Vagina (tissue), 2 donors: ENCODE data around the gene DSCAML1. TPM values are rescaled to one million over a fixed set of nuclear protein-coding genes. Genes with fewer than 3 reads are reported as not detected.

Experiments used
- DNase-seq, 2 donors: peaks; one replicate each; pipeline ENCODE4 v3.0.0-alpha.2; 2017; ENCODE audit errors: extremely low spot score in 2 of 2
- H3K27ac ChIP-seq: fragments of 200-600 bp; sonication (generic); one replicate; pipeline ENCODE4 v1.5.1; 2019
- H3K27me3 ChIP-seq: fragments of 200-600 bp; sonication (generic); one replicate; pipeline ENCODE4 v1.5.1; 2019
- H3K36me3 ChIP-seq, 2 donors: fragments of 200-600 bp; sonication (generic); one replicate each; pipeline ENCODE4 v1.5.1; 2017 to 2019
- H3K4me1 ChIP-seq: fragments of 200-600 bp; sonication (generic); one replicate; pipeline ENCODE4 v1.5.1; 2019
- H3K4me3 ChIP-seq, 2 donors: fragments of 200-600 bp; sonication (generic); 1 replicate in 1 of 2; 2 replicates in 1 of 2; pipeline ENCODE4 v1.5.1; 2016 to 2019
- H3K9me3 ChIP-seq: fragments of 200-600 bp; sonication (generic); one replicate; pipeline ENCODE4 v1.5.1; 2019
- POLR2A ChIP-seq, 2 donors: fragments of 450-650 bp; IDR thresholded peaks; one replicate each; pipeline ENCODE4 v1.6.1; 2017; ENCODE audit warnings: antibody characterized with exemption in 2 of 2, mild to moderate bottlenecking in 2 of 2, moderate library complexity in 2 of 2
- POLR2AphosphoS5 ChIP-seq, 2 donors: sonication (generic); formaldehyde crosslinking; IDR thresholded peaks; one replicate each; pipeline ENCODE4 v1.9.0; 2017; ENCODE audit warnings: antibody characterized with exemption in 2 of 2, mild to moderate bottlenecking in 2 of 2, low read depth in 1 of 2; ENCODE audit not compliant: insufficient read depth in 1 of 2
- intact Hi-C: fragments of 100-400 bp; cut with DNase I; formaldehyde crosslinking; loops from one replicate; pipeline ENCODE4 v1.15.1; 2023
- total RNA-seq: library from RNA; depleted of rRNA; stranded (reverse); fragments of >200 nt; gene quantifications from one replicate; pipeline ENCODE4 v1.2.3, GENCODE V29; 2016
- TF ChIP-seq, protein P1 (sequence below), 3 experiments: fragments of 450-650 bp in 2 of 3; fragments of 200-600 bp in 1 of 3; sonication (generic) in 1 of 3; IDR thresholded peaks; one replicate each; pipeline ENCODE4 v1.5.1; 2017 to 2019; ENCODE audit warnings: antibody characterized with exemption in 3 of 3, mild to moderate bottlenecking in 2 of 3, moderate library complexity in 2 of 3

The DSCAML1 gene
- total RNA-seq, 1 donor from 2014 or later = 0.25 TPM

DNA sequence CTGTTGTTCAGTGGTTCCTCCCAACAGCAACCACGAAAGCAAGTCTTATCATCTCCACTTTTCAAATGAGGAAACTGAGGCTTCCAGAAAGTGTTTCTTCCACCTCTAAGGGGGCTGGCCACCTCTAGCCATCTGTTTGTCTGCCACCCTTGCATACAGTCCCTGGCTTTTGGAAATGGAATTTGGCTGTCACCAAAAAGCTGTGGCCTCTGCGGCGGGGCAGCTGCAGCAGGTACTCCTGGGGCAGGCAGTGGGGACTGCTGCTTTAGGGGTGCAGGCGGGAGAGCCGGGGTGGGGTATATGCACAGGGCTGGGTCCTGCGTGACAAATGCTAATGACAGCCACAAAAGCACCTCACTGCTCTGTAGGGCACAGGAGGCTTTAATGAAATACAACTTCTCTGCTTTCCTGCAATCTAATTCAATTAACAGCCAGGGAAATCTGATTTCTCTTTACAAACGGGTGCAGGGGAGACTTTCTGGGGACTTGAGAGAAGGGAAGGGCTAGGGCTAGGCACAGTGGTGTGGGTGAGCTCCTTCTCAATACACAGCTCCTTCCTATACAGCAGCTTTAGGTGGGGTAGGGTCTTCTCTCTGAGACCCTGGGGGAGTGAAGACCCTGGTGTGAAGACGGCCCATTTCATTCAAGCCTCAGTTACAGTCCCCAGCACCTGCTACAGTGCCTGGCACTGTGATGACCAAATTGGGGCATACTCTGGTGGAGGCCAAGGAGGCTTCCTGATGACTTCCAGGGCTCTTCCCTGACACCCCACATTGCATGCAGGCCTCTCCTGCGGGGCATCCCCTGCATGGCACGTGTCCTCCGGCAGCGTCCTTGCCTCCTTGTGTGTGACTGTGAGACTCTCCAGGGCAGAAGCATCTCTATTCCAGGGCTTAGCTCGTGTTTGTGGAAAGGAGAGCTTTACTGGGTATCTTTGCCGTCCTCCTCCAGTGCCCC is 307.7 kb downstream of the DSCAML1 start:
- no peak overlapping the region for H3K27ac ChIP-seq
- no peak for DNase-seq
- H3K36me3 ChIP-seq = no peaks in the 10 kb centered on the region
- H3K4me1 ChIP-seq = no peaks in the 10 kb centered on the region
- no peaks in the 10 kb centered on the region for H3K9me3 ChIP-seq
- TF ChIP-seq, protein P1, sequence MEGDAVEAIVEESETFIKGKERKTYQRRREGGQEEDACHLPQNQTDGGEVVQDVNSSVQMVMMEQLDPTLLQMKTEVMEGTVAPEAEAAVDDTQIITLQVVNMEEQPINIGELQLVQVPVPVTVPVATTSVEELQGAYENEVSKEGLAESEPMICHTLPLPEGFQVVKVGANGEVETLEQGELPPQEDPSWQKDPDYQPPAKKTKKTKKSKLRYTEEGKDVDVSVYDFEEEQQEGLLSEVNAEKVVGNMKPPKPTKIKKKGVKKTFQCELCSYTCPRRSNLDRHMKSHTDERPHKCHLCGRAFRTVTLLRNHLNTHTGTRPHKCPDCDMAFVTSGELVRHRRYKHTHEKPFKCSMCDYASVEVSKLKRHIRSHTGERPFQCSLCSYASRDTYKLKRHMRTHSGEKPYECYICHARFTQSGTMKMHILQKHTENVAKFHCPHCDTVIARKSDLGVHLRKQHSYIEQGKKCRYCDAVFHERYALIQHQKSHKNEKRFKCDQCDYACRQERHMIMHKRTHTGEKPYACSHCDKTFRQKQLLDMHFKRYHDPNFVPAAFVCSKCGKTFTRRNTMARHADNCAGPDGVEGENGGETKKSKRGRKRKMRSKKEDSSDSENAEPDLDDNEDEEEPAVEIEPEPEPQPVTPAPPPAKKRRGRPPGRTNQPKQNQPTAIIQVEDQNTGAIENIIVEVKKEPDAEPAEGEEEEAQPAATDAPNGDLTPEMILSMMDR (IDR thresholded peaks at IDR 0.05) = no peak
- TF ChIP-seq POLR2A (IDR thresholded peaks at IDR 0.05) (no peak), POLR2AphosphoS5 (IDR thresholded peaks at IDR 0.05; ENCODE audit: insufficient read depth in 1 of 2, low read depth in 1 of 2) (no peak)
- no peaks in the 10 kb centered on the region for H3K27me3 ChIP-seq
- no peak overlapping the region for H3K4me3 ChIP-seq
- intact Hi-C loops = no loop called here

DNA sequence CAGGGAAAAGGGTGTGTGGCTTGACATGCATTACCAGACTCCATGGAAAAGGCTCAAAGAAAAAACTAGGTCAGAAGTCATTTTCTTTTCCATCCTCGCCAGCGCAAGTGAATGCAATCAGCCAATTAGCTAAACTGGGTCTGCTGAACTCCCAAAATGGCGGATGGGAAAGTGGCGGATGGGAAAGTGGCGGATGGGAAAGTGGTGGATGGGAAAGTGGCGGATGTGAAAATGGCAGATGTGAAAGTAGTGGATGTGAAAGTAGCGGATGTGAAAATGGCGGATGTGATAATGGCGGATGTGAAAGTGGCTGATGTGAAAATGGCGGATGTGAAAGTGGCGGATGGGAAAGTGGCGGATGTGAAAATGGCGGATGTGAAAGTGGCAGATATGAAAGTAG is 311.0 kb downstream of the DSCAML1 start:
- intact Hi-C loops = no loop called here
- Histone ChIP-seq H3K9me3 (no peaks in the 10 kb centered on the region), H3K36me3 (no peaks in the 10 kb centered on the region), H3K4me3 (no peak overlapping the region), H3K27ac (no peak overlapping the region), H3K4me1 (no peaks in the 10 kb centered on the region), H3K27me3 (no peaks in the 10 kb centered on the region)
- TF ChIP-seq POLR2AphosphoS5 (IDR thresholded peaks at IDR 0.05; ENCODE audit: insufficient read depth in 1 of 2, low read depth in 1 of 2) (no peak), POLR2A (IDR thresholded peaks at IDR 0.05) (no peak)
- TF ChIP-seq, protein P1 (IDR thresholded peaks at IDR 0.05) = no peak
- no peak for DNase-seq

DNA sequence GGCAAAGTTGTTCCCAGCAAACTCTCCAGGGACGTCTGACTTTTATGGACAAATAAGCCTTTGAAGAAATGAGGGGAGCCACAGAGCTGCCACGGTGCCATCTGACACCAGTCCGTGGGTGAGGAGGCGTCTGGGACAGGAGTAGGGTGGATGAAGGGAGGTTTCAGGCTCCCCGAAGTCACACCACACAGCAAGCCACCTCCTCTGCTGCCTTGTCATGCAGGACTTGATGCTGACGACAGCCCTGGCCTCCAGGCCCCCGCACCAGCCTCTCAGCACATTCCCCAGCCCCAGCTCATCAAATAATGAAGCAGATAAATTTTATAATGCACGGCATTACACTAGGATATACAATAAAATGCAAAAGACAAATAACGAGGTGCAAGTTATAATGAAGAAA is 312.9 kb downstream of the DSCAML1 start:
- H3K27ac ChIP-seq = no peak overlapping the region
- no peak overlapping the region for H3K4me3 ChIP-seq
- TF ChIP-seq POLR2A (IDR thresholded peaks at IDR 0.05) = no peak
- no peak for TF ChIP-seq POLR2AphosphoS5 (IDR thresholded peaks at IDR 0.05; ENCODE audit: insufficient read depth in 1 of 2, low read depth in 1 of 2)
- TF ChIP-seq, protein P1 (IDR thresholded peaks at IDR 0.05) = no peak
- H3K27me3 ChIP-seq = no peaks in the 10 kb centered on the region
- H3K4me1 ChIP-seq = no peaks in the 10 kb centered on the region
- intact Hi-C loops = no loop called here
- H3K9me3 ChIP-seq = no peaks in the 10 kb centered on the region
- no peak for DNase-seq
- H3K36me3 ChIP-seq = no peaks in the 10 kb centered on the region

DNA sequence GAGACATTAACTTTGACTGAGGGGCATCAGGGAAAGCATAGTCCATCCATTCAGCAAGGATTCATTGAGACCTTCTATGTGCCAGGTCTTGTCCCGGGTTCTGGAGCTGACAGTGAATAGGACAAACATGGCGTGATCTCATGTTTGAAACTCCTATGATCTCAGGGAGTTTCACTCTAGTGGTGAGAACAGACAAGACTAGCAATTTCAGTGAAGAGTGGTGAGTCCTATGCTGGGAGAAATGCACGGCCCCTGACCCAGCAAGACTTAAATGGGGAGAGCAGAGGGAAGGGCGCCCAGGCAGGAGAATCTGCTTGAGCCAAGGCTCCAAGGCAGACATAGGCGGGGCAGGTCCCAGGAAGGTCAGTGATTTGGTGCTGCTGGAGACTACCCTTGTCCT is 313.6 kb downstream of the DSCAML1 start:
- Histone ChIP-seq H3K9me3 (no peaks in the 10 kb centered on the region), H3K4me3 (no peak overlapping the region), H3K27me3 (no peaks in the 10 kb centered on the region), H3K27ac (no peak overlapping the region), H3K4me1 (no peaks in the 10 kb centered on the region), H3K36me3 (no peaks in the 10 kb centered on the region)
- TF ChIP-seq, protein P1 (IDR thresholded peaks at IDR 0.05) = no peak
- TF ChIP-seq POLR2A (IDR thresholded peaks at IDR 0.05) (no peak), POLR2AphosphoS5 (IDR thresholded peaks at IDR 0.05; ENCODE audit: insufficient read depth in 1 of 2, low read depth in 1 of 2) (no peak)
- no peak for DNase-seq
- intact Hi-C loops = no loop called here

DNA sequence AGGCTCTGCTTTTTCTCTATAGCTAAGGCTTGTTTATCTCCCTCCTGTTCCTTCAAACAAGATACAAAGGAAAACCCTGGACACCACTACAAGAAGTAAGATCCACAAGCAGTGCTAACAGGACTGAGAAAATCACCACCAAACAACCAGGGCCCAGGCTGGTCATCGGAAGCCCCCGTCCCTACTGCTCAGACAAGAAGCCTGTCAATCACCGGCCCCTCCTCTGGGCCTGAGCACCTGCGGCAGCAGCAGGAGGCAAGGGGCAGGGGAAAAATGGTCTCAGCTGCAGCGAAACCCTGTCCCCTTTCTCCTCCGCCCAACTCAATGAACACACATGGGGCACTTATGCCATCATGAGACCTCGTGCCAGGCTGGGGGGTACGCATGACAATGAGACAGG is 314.1 kb downstream of the DSCAML1 start:
- no peaks in the 10 kb centered on the region for H3K27me3 ChIP-seq
- intact Hi-C loops = no loop called here
- H3K27ac ChIP-seq = no peak overlapping the region
- H3K9me3 ChIP-seq = no peaks in the 10 kb centered on the region
- no peak overlapping the region for H3K4me3 ChIP-seq
- H3K4me1 ChIP-seq = no peaks in the 10 kb centered on the region
- TF ChIP-seq POLR2AphosphoS5 (IDR thresholded peaks at IDR 0.05; ENCODE audit: insufficient read depth in 1 of 2, low read depth in 1 of 2) = no peak
- TF ChIP-seq, protein P1 (IDR thresholded peaks at IDR 0.05) = no peak
- no peak for TF ChIP-seq POLR2A (IDR thresholded peaks at IDR 0.05)
- no peak for DNase-seq
- H3K36me3 ChIP-seq = no peaks in the 10 kb centered on the region
